GM12891 (cell line): ENCODE data around the gene MEGF6.

Experiments
- POLR2A ChIP-seq: IDR thresholded peaks from 2 replicates; pipeline ENCODE4 v1.6.1; 2011; ENCODE audit warnings: low read depth, low read length, control low read depth
- POLR2AphosphoS5 ChIP-seq: IDR thresholded peaks from 2 replicates; pipeline ENCODE4 v1.6.1; 2011; ENCODE audit warnings: low read depth, low read length, control low read depth
- SPI1 ChIP-seq: IDR thresholded peaks from 2 replicates; pipeline ENCODE4 v1.6.1; 2011; ENCODE audit warnings: low read depth, low read length, control low read depth
- TAF1 ChIP-seq: IDR thresholded peaks from 2 replicates; pipeline ENCODE4 v1.6.1; 2011; ENCODE audit warnings: low read depth, low read length, control low read depth

DNA sequence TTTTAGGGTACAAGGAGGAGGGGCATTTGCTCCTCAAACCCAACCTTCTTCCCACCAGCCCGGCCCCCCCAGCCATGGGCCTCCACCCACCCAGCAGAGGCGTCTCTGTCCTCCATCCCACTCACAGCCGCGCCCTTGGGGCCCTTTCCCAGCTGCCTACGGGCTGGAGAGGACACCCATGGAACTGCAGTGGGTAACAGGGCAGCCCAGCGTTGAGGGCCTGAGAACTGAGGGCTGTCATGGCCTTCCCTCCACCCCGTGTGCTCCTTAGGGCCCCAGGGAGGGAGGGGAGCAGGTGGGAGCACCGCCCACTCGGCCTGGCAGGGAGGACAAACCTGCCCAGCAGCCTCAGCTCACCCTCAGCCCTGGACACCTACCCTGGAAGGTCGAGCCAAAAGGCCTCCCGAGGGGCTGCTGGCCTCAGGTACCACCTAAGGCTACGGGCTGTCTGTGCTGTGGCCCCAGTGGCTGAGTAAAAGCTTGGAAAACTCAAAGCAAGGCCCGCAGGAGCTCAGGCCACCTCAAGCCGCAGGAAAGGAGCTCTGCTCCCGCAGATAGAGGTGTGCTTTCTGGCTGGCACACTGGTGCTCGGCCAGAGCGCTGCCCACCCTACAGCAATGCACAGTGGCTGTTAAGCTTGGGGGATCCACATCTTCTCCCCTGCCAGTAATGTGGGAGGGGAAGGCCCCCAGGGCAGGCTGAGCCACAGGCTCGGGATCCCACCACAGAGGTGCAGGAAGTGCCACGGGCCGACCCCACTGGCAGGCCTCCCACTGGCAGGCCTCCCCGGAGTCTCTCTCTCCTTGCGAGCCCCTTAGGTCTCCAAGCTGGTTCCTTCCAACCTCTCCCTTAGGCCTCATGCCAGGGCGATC is 159.1 kb downstream of the MEGF6 start:
- TF ChIP-seq POLR2AphosphoS5 (no peak), SPI1 (no peak), POLR2A (no peak), TAF1 (no peak)
